Peyer's patch (tissue), 4 donors: ENCODE measurements around the gene DHX38. TPM values are rescaled to one million over a fixed set of nuclear protein-coding genes. Genes with fewer than 3 reads are reported as not detected.
A peak's percentile ranks its signal among the peaks of the same experiment; 100 is the strongest.

Experiments
- DNase-seq, 3 donors: peaks; one replicate each; pipeline ENCODE4 v3.0.0-alpha.2; 2017 to 2019
- H3K27ac ChIP-seq, 4 donors: fragments of 200-600 bp; sonication (generic); one replicate each; pipeline ENCODE4 v1.5.1; 2016 to 2019
- H3K27me3 ChIP-seq, 2 donors: fragments of 200-600 bp; sonication (generic); one replicate each; pipeline ENCODE4 v1.5.1; 2019
- H3K36me3 ChIP-seq, 3 donors: fragments of 200-600 bp; sonication (generic); one replicate each; pipeline ENCODE4 v1.5.1; 2016 to 2019
- H3K4me1 ChIP-seq, 4 donors: fragments of 200-600 bp; sonication (generic); one replicate each; pipeline ENCODE4 v1.5.1; 2016 to 2019
- H3K4me3 ChIP-seq, 4 donors: fragments of 200-600 bp; sonication (generic); 1 replicate in 3 of 4; 2 replicates in 1 of 4; pipeline ENCODE4 v1.5.1; 2016 to 2019; ENCODE audit warnings: mild to moderate bottlenecking in 1 of 4
- H3K9me3 ChIP-seq, 4 donors: fragments of 200-600 bp; sonication (generic); one replicate each; pipeline ENCODE4 v1.5.1; 2016 to 2019; ENCODE audit warnings: mild to moderate bottlenecking in 1 of 4
- CTCF ChIP-seq, 6 experiments: fragments of 450-650 bp in 4 of 6; fragments of 200-600 bp in 2 of 6; sonication (generic) in 1 of 6; IDR thresholded peaks; one replicate each; pipeline ENCODE4 v1.5.1; 2017 to 2019; ENCODE audit warnings: antibody characterized with exemption in 6 of 6, mild to moderate bottlenecking in 3 of 6, moderate library complexity in 1 of 6
- POLR2A ChIP-seq, 2 donors: fragments of 450-650 bp; IDR thresholded peaks; one replicate each; pipeline ENCODE4 v1.5.1; 2017; ENCODE audit warnings: antibody characterized with exemption in 2 of 2, mild to moderate bottlenecking in 2 of 2, moderate library complexity in 2 of 2
- total RNA-seq, 4 donors: library from RNA; depleted of rRNA; stranded (reverse); fragments of >200 nt; gene quantifications; one replicate each; pipeline ENCODE4 v1.1.0, GENCODE V29; 2016

The DHX38 gene
- 100 to 1,000 TPM in 2 of 4 donors, 10 to 100 TPM in 2; 44.3 to 171 (median 106) TPM for total RNA-seq

DNA sequence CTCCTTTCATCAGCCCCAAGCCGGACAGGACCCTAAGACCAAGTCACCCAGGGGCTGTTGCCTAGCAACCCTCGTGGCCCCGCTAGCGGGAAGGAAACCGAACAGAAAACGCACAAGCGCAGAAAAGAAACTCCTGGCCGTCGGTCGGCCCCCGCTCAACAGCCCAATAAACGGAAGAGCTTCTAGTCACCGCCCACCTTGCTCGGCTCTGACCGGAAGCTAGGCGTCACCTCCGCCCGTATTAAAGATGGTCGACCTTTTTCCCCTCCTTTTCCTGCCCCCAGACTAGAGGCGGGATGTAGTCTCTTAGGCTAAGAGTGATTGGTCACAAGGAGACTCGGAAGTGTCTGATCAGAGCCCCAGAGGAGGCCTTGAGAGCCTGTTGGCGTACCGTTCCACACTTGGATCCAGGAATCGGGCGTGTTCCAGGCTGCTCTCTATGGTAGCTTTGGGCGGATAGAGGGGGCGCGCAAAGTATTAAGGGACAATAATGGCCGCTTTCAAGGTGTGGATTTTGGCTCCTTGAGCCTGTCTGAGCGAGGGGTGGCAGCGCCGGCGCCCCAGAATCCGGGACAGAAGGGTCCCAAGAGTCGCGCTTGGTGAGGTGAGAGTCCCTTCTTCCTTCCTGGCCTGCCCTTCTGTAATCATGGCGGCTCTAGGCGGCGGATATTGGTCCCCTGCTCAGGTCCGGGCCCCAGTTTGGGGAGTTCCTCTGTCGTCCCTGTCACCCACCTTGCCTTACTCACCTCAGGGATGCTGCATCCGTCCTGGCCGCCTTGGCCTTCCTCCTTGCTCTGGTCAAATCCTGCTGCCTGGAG lies at the start of gene DHX38, which contains the start of gene TXNL4B:
DHX38 (plus strand) TSS at position 400 of the 818 bp plus-strand sequence. CDS start 2,311 bp downstream, outside the sequence.
TXNL4B (minus strand) TSS at position 173 of the 818 bp plus-strand sequence. CDS start 2,871 bp downstream, outside the sequence.
- peak in 1 of 6 experiments; percentile 6 for TF ChIP-seq CTCF (IDR thresholded peaks at IDR 0.05)
- peak; percentile 83 to 84 for TF ChIP-seq POLR2A (IDR thresholded peaks at IDR 0.05)
- Histone ChIP-seq H3K27me3 (no peaks in the 10 kb centered on the region), H3K4me3 (peak within 1 kb of the TSS; percentile 79 to 94 (median 89)), H3K4me1 (peaks cover 0 to 33% (median 7%) of the 10 kb centered on the region in 4 donors), H3K36me3 (peaks cover 0 to 47% (median 0%) of the 10 kb centered on the region in 3 donors), H3K27ac (peak within 1 kb of the TSS; percentile 83 to 93 (median 90)), H3K9me3 (no peaks in the 10 kb centered on the region)
- DNase-seq: peak; percentile 90 to 97 (median 92)

- H3K27ac ChIP-seq: no peak overlapping the region
- no peaks in the 10 kb centered on the region for H3K4me1 ChIP-seq
- no peaks in the 10 kb centered on the region for H3K27me3 ChIP-seq
- TF ChIP-seq POLR2A (IDR thresholded peaks at IDR 0.05) (no peak), CTCF (IDR thresholded peaks at IDR 0.05) (no peak)
- no peaks in the 10 kb centered on the region for H3K9me3 ChIP-seq
- DNase-seq: no peak
- H3K4me3 ChIP-seq: no peak overlapping the region
- H3K36me3 ChIP-seq: peaks cover 0 to 5% (median 0%) of the 10 kb centered on the region in 3 donors
These were observed 49.4 kb upstream of the DHX38 start for GRCh38 chr16:72044296-72044695.

DNA sequence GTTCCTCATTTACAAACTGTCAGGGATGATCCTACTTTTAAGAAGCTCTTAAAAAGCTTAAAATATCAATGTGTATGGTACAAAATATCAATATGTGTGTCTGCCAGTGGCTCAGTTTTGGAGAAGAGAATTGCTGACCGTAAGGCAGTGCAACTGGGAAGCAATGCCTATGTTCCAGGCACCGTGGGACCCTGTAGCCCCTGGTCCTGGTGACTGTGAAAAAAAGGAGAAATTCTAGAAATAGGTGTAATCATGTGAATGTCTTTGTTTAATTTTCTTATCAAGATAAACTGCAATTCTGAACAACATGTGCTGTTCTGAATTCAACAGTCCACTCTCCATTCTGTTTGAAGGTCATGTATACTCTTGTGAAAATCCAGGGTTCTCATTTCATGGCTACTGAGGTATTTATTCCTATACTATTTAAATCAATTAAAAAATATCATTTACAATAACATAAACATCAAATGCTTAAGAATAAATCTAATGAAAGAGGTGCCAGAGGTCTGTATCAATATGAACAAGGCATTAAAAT lies 48.8 kb upstream of the DHX38 start:
- Histone ChIP-seq H3K27ac (no peak overlapping the region), H3K4me1 (no peaks in the 10 kb centered on the region)
- TF ChIP-seq CTCF (IDR thresholded peaks at IDR 0.05) (no peak), POLR2A (IDR thresholded peaks at IDR 0.05) (no peak)

DNA sequence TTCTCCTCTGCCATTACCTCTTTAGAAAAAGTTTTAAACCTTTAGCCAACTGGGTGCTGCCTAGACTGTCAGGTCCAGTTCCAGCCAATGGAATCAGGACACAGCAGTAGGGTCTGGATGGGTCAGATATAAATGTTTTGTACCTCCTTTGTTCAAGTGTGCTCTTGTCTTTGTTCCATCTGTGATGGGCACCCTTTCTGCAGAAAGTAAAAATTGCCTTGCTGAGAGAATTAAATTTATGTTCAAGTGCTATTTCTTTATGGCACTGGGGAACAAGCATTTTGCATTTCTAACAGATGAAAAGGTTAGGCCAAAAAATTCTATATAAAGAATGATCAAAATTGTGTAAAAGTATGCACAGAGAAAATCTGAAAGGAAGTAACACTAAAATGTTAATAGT lies 44.5 kb upstream of the DHX38 start:
- H3K27ac ChIP-seq: no peak overlapping the region
- no peak for TF ChIP-seq POLR2A (IDR thresholded peaks at IDR 0.05)
- no peak for TF ChIP-seq CTCF (IDR thresholded peaks at IDR 0.05)
- DNase-seq: no peak
- peaks cover 0 to 3% (median 0%) of the 10 kb centered on the region in 4 donors for H3K9me3 ChIP-seq
- no peaks in the 10 kb centered on the region for H3K4me1 ChIP-seq
- H3K4me3 ChIP-seq: no peak overlapping the region
- H3K27me3 ChIP-seq: no peaks in the 10 kb centered on the region
- H3K36me3 ChIP-seq: no peaks in the 10 kb centered on the region

More for the DNA sequence above, 48.8 kb upstream of the DHX38 start:
- Histone ChIP-seq H3K9me3 (peaks cover 0 to 3% (median 0%) of the 10 kb centered on the region in 4 donors), H3K27me3 (no peaks in the 10 kb centered on the region), H3K4me3 (no peak overlapping the region), H3K36me3 (peaks cover 0 to 5% (median 0%) of the 10 kb centered on the region in 3 donors)
- no peak for DNase-seq

DNA sequence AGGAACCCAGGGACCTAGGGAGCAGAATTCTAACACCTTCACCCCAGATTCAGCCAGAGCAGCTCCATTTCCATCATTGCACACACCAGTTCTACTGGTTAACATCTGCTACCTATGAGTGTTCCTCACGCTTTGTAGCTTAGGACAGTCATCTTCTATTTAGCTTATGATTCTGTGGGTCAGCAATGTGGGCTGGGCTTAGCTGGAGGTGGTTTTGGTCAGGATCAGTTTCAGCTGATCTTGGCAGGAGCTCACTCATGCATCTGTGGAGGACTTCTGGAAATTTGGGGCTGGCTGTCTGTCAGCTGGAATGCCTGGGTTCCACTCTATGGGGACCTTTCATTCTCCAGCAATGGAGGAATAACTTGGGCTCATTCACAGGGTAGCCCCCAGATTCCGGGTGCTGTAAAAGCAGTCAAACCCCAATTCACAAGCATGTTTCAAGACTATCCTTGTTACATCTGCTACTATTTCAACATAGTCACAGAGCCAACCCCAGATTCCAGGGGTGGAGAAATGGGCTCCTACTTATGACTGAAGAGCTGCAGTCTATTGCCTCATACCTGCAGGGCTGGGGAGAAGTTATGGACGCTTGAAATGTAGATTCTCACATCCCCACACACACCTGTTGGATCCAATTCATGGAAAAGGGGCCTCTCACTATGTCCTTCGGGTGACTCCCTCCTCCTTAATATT lies 42.7 kb upstream of the DHX38 start:
- no peak for DNase-seq
- H3K4me3 ChIP-seq: no peak overlapping the region
- H3K9me3 ChIP-seq: peaks cover 0 to 3% (median 0%) of the 10 kb centered on the region in 4 donors
- TF ChIP-seq POLR2A (IDR thresholded peaks at IDR 0.05): no peak
- no peak for TF ChIP-seq CTCF (IDR thresholded peaks at IDR 0.05)
- no peak overlapping the region for H3K27ac ChIP-seq
- no peaks in the 10 kb centered on the region for H3K36me3 ChIP-seq
- no peaks in the 10 kb centered on the region for H3K27me3 ChIP-seq
- H3K4me1 ChIP-seq: no peaks in the 10 kb centered on the region
